CD8-positive, alpha-beta memory T cell (primary cell): Measurements from ENCODE around the gene SLC6A17. TPM values are rescaled to one million over a fixed set of nuclear protein-coding genes. Genes with fewer than 3 reads are reported as not detected.

Experiments
- CTCF ChIA-PET: fragments of 350-600 bp; sonication (Branson Sonifier 250); formaldehyde crosslinking; loops from one replicate; lab custom pipeline; 2021; ENCODE audit warnings: antibody characterized with exemption; lab: Charles Lee
- POLR2A ChIA-PET: fragments of 350-600 bp; sonication (Branson Sonifier 250); formaldehyde crosslinking; loops from one replicate; lab custom pipeline; 2021; ENCODE audit warnings: antibody characterized with exemption; lab: Charles Lee
- DNase-seq, 5 donors: peaks; one replicate each; pipeline versions ENCODE4 v3.0.0 to v3.0.0-alpha.2; 2020 to 2022; ENCODE audit warnings: mixed read lengths in 1 of 5
- H3K27ac ChIP-seq: one replicate; pipeline ENCODE4 v1.7.0; 2013; ENCODE audit warnings: low read depth, mild to moderate bottlenecking, low read length, moderate library complexity
- H3K27me3 ChIP-seq: 2 replicates; pipeline ENCODE4 v1.7.0; 2013; ENCODE audit warnings: low read length, mild to moderate bottlenecking; ENCODE audit not compliant: insufficient read depth, poor library complexity, severe bottlenecking
- H3K36me3 ChIP-seq: 2 replicates; pipeline ENCODE4 v1.7.0; 2013; ENCODE audit warnings: mild to moderate bottlenecking, low read length, moderate library complexity; ENCODE audit not compliant: insufficient read depth
- H3K4me1 ChIP-seq: 2 replicates; pipeline ENCODE4 v1.7.0; 2013; ENCODE audit warnings: mild to moderate bottlenecking, low read length, moderate library complexity; ENCODE audit not compliant: insufficient read depth
- H3K4me3 ChIP-seq: 2 replicates; pipeline ENCODE4 v1.7.0; 2013; ENCODE audit warnings: mild to moderate bottlenecking, low read length
- H3K9me3 ChIP-seq: 2 replicates; pipeline ENCODE4 v1.7.0; 2013; ENCODE audit warnings: mild to moderate bottlenecking, low read length
- H3K27ac Mint-ChIP-seq, 8 donors: one replicate each; pipeline ENCODE4 v1.8.0; 2020 to 2021; ENCODE audit warnings: mixed read lengths in 8 of 8, mild to moderate bottlenecking in 6 of 8, inconsistent platforms in 3 of 8, moderate library complexity in 3 of 8
- H3K27me3 Mint-ChIP-seq, 2 donors: one replicate each; pipeline ENCODE4 v1.8.0; 2020 to 2021; ENCODE audit warnings: mixed read lengths in 2 of 2, mild to moderate bottlenecking in 1 of 2, moderate library complexity in 1 of 2
- H3K36me3 Mint-ChIP-seq, 3 donors: one replicate each; pipeline ENCODE4 v1.8.0; 2020 to 2021; ENCODE audit warnings: mixed read lengths in 3 of 3, inconsistent platforms in 1 of 3, mild to moderate bottlenecking in 1 of 3
- H3K4me1 Mint-ChIP-seq, 3 donors: one replicate each; pipeline ENCODE4 v1.8.0; 2020 to 2021; ENCODE audit warnings: mixed read lengths in 3 of 3, inconsistent platforms in 1 of 3, mild to moderate bottlenecking in 1 of 3
- H3K4me3 Mint-ChIP-seq, 7 donors: one replicate each; pipeline ENCODE4 v1.8.0; 2020 to 2021; ENCODE audit warnings: mixed read lengths in 7 of 7, mild to moderate bottlenecking in 6 of 7, moderate library complexity in 4 of 7, inconsistent platforms in 2 of 7
- H3K9me3 Mint-ChIP-seq, 5 donors: one replicate each; pipeline ENCODE4 v1.8.0; 2020 to 2022; ENCODE audit warnings: mixed read lengths in 5 of 5, mild to moderate bottlenecking in 3 of 5, moderate library complexity in 2 of 5, inconsistent platforms in 1 of 5
- polyA plus RNA-seq: library from polyadenylated mRNA; unstranded; fragments of 300-500 nt; fragmentation: Illumina TruSeq; gene quantifications from one replicate; pipeline ENCODE4 v1.2.3, GENCODE V29; 2021
- total RNA-seq, 2 experiments: library from RNA; stranded (reverse); gene quantifications; one replicate each; pipeline ENCODE4 v1.2.3, GENCODE V29; 2021

Gene SLC6A17
- total and polyA plus RNA-seq, 3 experiments from 2014 or later = 0.07 TPM; not detected in 1

DNA sequence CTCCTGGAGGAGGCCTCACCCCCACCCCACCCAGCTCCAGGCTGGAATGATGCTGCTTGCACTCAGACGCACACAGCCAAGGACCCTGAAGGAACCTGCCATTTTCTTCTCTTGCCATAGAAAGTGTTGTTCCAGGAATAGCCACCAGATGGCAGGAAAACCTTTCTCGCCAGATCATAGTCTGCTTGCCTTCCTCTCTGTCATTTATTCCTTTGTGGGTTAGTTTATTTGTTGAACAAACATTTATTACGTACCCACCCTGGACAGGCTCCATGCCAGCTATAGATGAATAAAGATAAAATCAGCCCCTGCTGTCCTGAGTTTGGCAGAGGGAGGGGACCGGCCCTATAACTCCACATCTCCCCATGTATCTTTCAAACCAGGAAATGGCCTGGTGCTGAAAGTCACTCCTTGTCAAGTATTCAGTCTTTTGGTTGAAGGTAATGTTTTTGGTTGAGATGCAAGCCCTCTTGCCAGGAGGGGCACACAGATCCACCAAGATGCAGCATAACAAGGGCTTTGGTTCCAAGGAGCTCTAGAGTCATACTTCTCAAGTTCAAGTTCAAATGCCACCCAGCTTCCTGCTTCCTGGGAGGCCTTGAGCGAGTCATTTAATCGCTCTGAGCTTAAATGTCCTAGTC, 52.8 kb downstream of the SLC6A17 start:
- H3K4me1 Mint-ChIP-seq = peaks cover 14 to 26% (median 24%) of the 10 kb centered on the region in 3 donors
- H3K4me1 ChIP-seq = peaks cover 20% of the 10 kb centered on the region
- no peaks in the 10 kb centered on the region for H3K36me3 ChIP-seq
- H3K27me3 Mint-ChIP-seq = peaks cover 0 to 2% of the 10 kb centered on the region in 2 donors
- POLR2A ChIA-PET = interaction anchor here (0.7 to 1.3 kb wide), 3 partner anchors 136 to 293 kb away, joined by 3 to 9 read pairs (median 5); partner anchors contain the start of gene RBM15
- H3K27ac ChIP-seq = no peak overlapping the region
- no peaks in the 10 kb centered on the region for H3K36me3 Mint-ChIP-seq
- no peaks in the 10 kb centered on the region for H3K9me3 Mint-ChIP-seq
- CTCF ChIA-PET = interaction anchor here (0.7 to 14.4 kb wide), 31 partner anchors 9 to 293 kb away, joined by 3 to 438 read pairs (median 4); no protein-coding TSS in a partner anchor
- peak overlapping the region; percentile 14 to 86 (median 74) for H3K27ac Mint-ChIP-seq
- H3K9me3 ChIP-seq = no peaks in the 10 kb centered on the region
- no peak overlapping the region for H3K4me3 ChIP-seq
- peak overlapping the region in 1 of 7 donors; percentile 32 for H3K4me3 Mint-ChIP-seq
- peak; percentile 38 to 75 (median 67) for DNase-seq
- H3K27me3 ChIP-seq = no peaks in the 10 kb centered on the region

DNA sequence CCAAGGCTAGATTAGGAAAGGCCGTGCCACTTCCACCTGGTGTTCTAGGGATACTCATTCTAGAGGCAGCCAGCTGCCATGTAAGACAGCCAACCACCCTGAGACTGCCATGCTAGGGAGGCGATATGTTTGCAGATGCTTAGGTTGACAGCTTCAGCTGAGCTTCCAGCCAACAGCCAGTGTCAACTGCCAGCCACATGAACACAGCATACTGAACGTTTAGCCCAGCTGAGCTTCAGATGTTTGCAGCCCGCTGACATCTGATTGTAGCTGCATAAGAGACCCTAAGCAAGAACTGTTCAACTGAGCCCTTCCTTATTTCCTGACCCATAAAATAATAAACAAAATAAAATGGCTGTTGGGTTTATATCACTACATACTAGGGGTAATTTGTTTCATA, 54.9 kb downstream of the SLC6A17 start:
- Histone ChIP-seq H3K4me3 (no peak overlapping the region), H3K9me3 (no peaks in the 10 kb centered on the region), H3K27ac (no peak overlapping the region), H3K4me1 (peaks cover 32% of the 10 kb centered on the region), H3K36me3 (no peaks in the 10 kb centered on the region), H3K27me3 (no peaks in the 10 kb centered on the region)
- peaks cover 0 to 3% of the 10 kb centered on the region in 2 donors for H3K27me3 Mint-ChIP-seq
- no peak overlapping the region for H3K27ac Mint-ChIP-seq
- H3K4me1 Mint-ChIP-seq = peaks cover 25 to 41% (median 38%) of the 10 kb centered on the region in 3 donors
- no peak for DNase-seq
- POLR2A ChIA-PET = no interaction called here
- H3K36me3 Mint-ChIP-seq = peaks cover 0 to 1% (median 0%) of the 10 kb centered on the region in 3 donors
- no peaks in the 10 kb centered on the region for H3K9me3 Mint-ChIP-seq
- no peak overlapping the region for H3K4me3 Mint-ChIP-seq
- CTCF ChIA-PET = interaction anchor here (1.1 to 14.4 kb wide), 4 partner anchors 110 to 291 kb away, joined by 3 to 438 read pairs (median 72); no protein-coding TSS in a partner anchor

DNA sequence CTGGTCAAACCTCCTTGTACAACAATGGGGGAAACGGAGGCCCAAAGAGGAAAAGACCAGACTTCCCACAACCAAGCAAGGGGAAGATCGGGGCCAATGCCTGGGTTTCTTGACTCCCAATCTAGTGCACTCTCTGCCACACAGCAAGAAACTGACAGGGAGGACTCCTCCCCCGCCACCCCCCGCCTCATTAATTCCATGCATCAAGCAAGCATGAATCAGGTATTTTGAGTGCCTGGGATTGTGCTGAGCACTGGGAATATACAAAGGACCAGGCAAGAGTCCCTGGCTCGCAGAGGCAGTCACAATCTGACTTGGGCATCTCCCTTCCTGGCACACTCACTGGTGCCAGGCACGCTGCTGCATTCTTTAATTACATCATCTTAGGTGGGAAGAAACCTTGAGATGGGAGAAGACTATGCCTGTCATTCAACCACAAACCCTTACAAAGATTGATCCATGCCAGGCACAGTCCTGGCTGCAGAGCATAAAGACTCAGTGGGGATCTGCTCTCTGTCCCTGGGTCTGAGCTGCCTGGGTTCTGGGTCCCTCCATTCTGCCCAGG, 55.4 kb downstream of the SLC6A17 start:
- H3K36me3 ChIP-seq = no peaks in the 10 kb centered on the region
- POLR2A ChIA-PET = no interaction called here
- no peak overlapping the region for H3K27ac ChIP-seq
- H3K27me3 ChIP-seq = no peaks in the 10 kb centered on the region
- H3K9me3 ChIP-seq = no peaks in the 10 kb centered on the region
- Mint-ChIP-seq H3K4me1 (peaks cover 25 to 41% (median 38%) of the 10 kb centered on the region in 3 donors), H3K9me3 (no peaks in the 10 kb centered on the region), H3K27ac (peak overlapping the region in 1 of 8 donors; percentile 54), H3K36me3 (peaks cover 0 to 1% (median 0%) of the 10 kb centered on the region in 3 donors), H3K27me3 (peaks cover 0 to 3% of the 10 kb centered on the region in 2 donors), H3K4me3 (no peak overlapping the region)
- no peak for DNase-seq
- CTCF ChIA-PET = interaction anchor here (1.1 to 14.4 kb wide), 6 partner anchors 10 to 256 kb away, joined by 3 to 438 read pairs (median 59); no protein-coding TSS in a partner anchor
- no peak overlapping the region for H3K4me3 ChIP-seq
- H3K4me1 ChIP-seq = peaks cover 32% of the 10 kb centered on the region

DNA sequence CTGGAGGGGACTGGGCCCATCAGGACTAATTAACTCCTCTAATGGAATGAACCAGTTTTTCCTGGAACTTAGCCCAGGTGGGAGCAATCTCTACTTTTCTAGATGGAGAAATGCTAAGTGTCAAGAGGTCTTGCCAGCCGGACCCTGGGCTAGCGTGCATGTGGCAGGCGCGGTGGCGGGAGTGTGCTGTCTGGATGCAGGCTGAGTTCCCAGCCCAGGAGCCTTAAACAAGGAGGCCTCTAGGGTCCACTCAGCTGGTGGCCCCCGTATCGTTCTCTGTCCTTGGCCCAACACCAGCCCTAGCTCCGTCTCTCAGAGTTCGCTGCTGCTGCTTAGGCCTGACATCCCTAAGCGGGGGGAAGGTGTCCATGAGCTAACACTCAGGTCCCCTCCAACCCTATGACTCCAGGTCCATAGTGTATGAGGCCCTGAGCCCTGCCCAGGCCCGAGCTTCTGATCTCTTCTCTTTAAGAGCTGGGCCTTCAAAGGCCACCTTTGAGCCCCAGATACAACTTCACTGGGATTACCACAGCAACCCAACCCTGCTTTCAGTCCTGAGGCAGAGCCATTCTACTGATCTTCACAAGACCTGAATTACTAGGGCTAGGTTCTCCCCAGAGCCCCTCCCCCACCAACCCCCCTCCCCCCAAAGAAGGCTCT, 56.1 kb downstream of the SLC6A17 start:
- no peak overlapping the region for H3K27ac Mint-ChIP-seq
- POLR2A ChIA-PET = interaction anchor here (2.4 to 6.6 kb wide), 2 partner anchors 106 to 133 kb away, joined by 12 to 42 read pairs; partner anchors contain the start of gene RBM15
- Histone ChIP-seq H3K4me3 (no peak overlapping the region), H3K27ac (no peak overlapping the region), H3K36me3 (no peaks in the 10 kb centered on the region), H3K27me3 (no peaks in the 10 kb centered on the region), H3K9me3 (no peaks in the 10 kb centered on the region), H3K4me1 (peaks cover 32% of the 10 kb centered on the region)
- H3K4me1 Mint-ChIP-seq = peaks cover 29 to 46% (median 38%) of the 10 kb centered on the region in 3 donors
- CTCF ChIA-PET = interaction anchor here (1.1 to 14.4 kb wide), 12 partner anchors 9 to 255 kb away, joined by 3 to 438 read pairs (median 10); partner anchors contain the start of gene LAMTOR5
- peaks cover 0 to 3% (median 0%) of the 10 kb centered on the region in 3 donors for H3K36me3 Mint-ChIP-seq
- peaks cover 0 to 3% of the 10 kb centered on the region in 2 donors for H3K27me3 Mint-ChIP-seq
- H3K4me3 Mint-ChIP-seq = no peak overlapping the region
- no peaks in the 10 kb centered on the region for H3K9me3 Mint-ChIP-seq
- DNase-seq = no peak

DNA sequence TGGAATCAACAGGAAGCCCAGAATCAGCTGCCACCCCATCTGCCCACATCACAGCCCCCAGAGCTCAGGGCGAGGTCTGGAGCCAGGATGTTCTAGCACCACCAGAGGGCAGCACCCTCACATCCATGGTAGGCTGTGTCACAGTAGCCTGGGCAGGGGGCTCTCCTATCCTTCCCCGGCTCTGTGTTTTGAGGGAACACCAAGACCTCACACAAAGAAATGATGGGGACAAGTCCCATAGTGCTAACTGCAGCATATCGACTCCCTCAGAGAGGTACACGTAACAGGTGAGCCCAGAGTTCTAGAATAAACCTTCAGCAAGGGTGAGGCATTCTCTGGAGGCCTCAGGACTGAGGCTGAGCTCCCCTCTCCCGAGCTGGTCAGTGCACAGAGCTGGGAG, 57.5 kb downstream of the SLC6A17 start:
- DNase-seq = peak; percentile 63 to 85 (median 66)
- H3K27me3 Mint-ChIP-seq = peaks cover 0 to 5% of the 10 kb centered on the region in 2 donors
- H3K27ac Mint-ChIP-seq = peak overlapping the region; percentile 2 to 94 (median 66)
- Histone ChIP-seq H3K27me3 (no peaks in the 10 kb centered on the region), H3K36me3 (no peaks in the 10 kb centered on the region), H3K27ac (no peak overlapping the region), H3K9me3 (no peaks in the 10 kb centered on the region), H3K4me3 (no peak overlapping the region), H3K4me1 (peaks cover 40% of the 10 kb centered on the region)
- H3K4me1 Mint-ChIP-seq = peaks cover 35 to 54% (median 43%) of the 10 kb centered on the region in 3 donors
- ChIA-PET POLR2A (interaction anchor here (0.8 to 6.6 kb wide), 4 partner anchors 102 to 200 kb away, joined by 3 to 42 read pairs (median 8); partner anchors contain the start of gene RBM15), CTCF (interaction anchor here (0.7 to 14.4 kb wide), 32 partner anchors 8 to 573 kb away, joined by 3 to 438 read pairs (median 5); partner anchors contain the start of genes LAMTOR5 and RBM15)
- H3K4me3 Mint-ChIP-seq = peak overlapping the region in 3 of 7 donors; percentile 28 to 71 (median 65)
- H3K9me3 Mint-ChIP-seq = no peaks in the 10 kb centered on the region
- peaks cover 0 to 3% (median 0%) of the 10 kb centered on the region in 3 donors for H3K36me3 Mint-ChIP-seq

DNA sequence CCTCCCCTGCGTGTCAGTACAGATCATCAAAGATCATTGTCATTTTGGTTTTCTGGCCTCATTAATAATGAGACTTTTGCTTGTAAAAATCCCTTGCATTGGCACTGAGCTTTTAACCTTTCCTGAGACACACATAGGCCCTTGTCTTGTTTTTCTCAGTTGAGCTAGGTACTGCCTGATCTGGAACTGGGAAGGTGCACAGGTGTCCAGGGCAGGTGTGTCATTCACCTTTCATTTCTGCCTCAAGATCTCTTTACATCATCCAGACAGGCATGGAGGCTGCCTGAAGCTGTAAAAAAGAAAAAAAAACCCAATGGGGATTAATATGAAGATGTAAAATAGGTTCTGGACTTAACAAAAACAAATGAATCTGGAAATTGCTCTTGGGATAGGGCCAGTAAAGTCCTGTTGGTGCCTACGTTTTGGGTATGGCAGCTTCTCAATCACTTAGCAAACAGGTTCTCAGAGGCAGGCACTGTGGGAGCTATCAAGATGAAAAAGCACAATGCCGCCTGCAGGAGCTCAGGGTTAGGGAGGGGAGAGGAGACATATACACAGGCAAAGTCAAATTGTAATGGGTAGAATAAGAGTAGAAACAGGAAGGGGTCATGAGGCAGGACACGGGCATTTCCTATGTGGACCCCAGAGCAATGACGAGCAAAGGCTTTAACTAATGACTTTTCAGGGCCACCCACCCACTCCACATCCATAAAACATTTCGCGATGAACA, 58.8 kb downstream of the SLC6A17 start:
- CTCF ChIA-PET = interaction anchor here (1.0 to 14.4 kb wide), 13 partner anchors 12 to 572 kb away, joined by 3 to 438 read pairs (median 16); partner anchors contain the start of genes LAMTOR5 and RBM15
- peak overlapping the region; percentile 76 to 90 (median 87) for H3K4me3 Mint-ChIP-seq

More for the DNA sequence above, 58.8 kb downstream of the SLC6A17 start:
- no peaks in the 10 kb centered on the region for H3K9me3 ChIP-seq
- H3K36me3 Mint-ChIP-seq = peaks cover 0 to 3% (median 0%) of the 10 kb centered on the region in 3 donors
- H3K27me3 ChIP-seq = no peaks in the 10 kb centered on the region
- peak overlapping the region; percentile 68 for H3K4me3 ChIP-seq
- H3K4me1 Mint-ChIP-seq = peaks cover 33 to 56% (median 44%) of the 10 kb centered on the region in 3 donors
- no peaks in the 10 kb centered on the region for H3K9me3 Mint-ChIP-seq
- H3K36me3 ChIP-seq = no peaks in the 10 kb centered on the region
- DNase-seq = peak in 1 of 5 donors; percentile 11
- H3K4me1 ChIP-seq = peaks cover 29% of the 10 kb centered on the region
- peaks cover 0 to 5% of the 10 kb centered on the region in 2 donors for H3K27me3 Mint-ChIP-seq
- H3K27ac Mint-ChIP-seq = peak overlapping the region; percentile 85 to 97 (median 95)
- peak overlapping the region; percentile 66 for H3K27ac ChIP-seq
- POLR2A ChIA-PET = interaction anchor here (1.1 to 6.6 kb wide), 4 partner anchors 103 to 200 kb away, joined by 3 to 42 read pairs (median 9); partner anchors contain the start of gene RBM15
